Measurements from ENCODE around the gene VARS2.

VARS2 gene

GRCh38 chr6:30884521-30885480, 29.2 kb upstream of the VARS2 start:
- peak; percentile 47 for DNase-seq

GRCh38 chr6:30885481-30885998, 28.5 kb upstream of the VARS2 start:
- DNase-seq: no peak

DNA sequence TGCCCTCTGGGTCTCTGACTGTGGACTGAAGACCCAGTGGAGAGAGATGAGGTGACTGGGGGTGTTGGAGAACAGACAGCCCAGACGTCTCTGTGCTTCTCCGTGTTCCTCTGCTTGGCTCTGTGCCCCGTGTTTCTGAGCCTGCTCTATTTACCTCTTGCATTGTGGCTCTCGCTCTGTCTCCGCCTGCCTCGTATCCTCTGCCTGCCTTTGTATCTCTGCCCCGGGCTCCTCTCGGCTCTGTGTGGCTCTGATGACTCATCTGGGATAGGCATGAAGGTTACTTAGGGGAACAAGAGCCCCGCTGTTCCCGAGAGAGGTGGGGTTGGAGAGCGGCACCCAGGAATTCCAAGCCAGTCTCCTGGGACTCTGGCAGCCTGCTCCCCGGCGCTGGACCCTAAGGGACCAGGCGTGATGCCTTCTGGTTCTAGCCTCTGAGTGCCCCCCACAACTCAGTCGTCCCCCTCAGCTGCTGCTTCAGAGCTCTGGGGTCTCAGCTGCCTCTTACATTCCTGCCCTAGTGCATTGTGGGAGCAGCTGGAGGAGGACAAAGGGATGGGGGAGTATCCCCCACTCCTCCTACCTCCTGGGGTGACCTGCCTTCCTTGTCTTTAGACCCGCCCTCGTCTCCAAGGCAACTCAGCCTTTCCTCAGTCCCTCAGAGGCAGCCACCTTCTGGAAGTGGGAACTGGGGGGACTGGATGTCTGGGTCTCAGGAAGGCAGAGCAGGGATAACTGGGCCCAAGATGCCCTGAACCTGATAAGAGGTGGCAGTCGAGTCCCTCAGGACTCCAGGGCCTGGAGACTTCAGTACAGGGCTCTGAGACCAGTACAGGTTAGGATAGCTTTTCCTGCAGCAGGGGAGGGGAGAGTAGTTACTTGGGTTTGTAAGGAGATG, 27.8 kb upstream of the VARS2 start:
- DNase-seq: no peak

DNA sequence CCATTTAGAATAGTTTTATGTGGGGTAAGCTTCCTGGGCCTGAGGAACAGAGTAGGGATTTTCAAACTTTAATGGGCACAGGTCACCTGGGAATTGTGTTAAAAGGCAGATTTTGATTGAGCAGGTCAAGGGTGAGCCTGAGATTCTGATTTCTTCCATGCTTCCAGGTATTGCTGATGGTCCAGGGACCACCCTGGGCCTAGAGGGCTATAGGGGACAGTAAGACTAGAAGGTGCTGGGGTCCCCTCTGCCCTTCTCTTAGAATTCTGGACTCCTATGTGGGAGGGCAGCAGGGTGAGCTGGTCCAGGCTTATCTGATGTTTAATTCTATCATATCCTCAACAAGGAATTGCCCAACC, 27.2 kb upstream of the VARS2 start:
- no peak for DNase-seq

DNA sequence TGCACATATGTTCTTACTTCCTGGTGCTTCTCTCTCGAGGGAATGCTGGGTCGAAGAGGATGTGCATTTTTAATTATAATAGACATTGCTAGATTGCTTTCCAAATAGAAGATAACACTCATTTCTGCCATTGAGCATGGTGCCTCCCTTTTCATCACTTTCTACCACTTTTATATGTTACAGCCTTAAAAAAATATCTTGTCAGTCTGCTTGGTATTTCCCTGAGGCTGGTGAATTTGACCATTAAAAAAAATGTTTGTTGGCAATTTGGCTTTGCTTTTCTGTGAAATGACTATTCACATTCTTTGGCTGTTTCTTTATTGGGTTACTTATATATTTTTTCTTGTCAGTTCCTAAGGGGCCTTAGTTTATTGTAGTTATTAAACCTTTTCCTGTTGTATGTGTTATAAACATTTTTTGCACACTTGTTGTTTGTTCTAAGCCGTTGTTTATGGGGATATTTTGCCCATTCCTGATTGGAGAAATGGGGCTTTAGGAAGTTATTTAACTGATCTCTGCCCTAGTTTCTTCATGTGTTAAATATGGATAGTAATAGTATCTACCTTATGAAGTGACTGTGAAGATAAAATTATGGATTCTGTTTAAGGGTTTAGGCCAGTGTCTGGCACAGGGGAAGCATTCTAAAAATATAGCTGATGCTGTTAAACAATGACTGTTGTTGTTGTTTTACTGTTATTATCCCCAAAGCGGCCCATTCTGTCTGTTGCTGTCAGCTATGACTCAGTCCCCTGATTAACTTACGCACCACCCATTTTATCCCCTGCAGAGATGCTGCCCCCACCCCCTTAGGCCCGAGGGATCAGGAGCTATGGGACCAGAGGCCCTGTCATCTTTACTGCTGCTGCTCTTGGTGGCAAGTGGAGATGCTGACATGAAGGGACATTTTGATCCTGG, 25.9 kb upstream of the VARS2 start:
- DNase-seq: no peak

DNA sequence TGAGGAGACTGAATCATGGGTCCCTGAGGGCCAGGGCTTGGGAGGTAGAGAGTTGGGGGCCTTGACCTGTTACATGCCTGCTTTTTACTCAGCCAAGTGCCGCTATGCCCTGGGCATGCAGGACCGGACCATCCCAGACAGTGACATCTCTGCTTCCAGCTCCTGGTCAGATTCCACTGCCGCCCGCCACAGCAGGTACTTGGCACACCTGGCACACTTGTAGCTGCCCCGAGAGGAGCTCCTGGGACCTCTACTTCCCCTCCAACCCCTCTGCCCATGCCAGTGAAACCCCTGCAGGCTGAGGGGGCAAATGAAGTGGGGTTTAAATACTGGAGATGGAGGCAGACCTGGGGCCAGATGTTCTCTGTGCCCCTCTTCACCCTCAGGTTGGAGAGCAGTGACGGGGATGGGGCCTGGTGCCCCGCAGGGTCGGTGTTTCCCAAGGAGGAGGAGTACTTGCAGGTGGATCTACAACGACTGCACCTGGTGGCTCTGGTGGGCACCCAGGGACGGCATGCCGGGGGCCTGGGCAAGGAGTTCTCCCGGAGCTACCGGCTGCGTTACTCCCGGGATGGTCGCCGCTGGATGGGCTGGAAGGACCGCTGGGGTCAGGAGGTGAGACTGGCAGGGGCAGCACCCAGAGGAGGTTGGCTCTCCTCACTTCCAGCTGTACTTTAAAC, 25.1 kb upstream of the VARS2 start:
- DNase-seq: no peak

GRCh38 chr6:30889496-30889885, 24.5 kb upstream of the VARS2 start:
- no peak for DNase-seq

GRCh38 chr6:30889921-30890645, 24.0 kb upstream of the VARS2 start:
- DNase-seq: no peak

- no peak for DNase-seq
Observed at GRCh38 chr6:30890646-30891449, 23.2 kb upstream of the VARS2 start.

DNA sequence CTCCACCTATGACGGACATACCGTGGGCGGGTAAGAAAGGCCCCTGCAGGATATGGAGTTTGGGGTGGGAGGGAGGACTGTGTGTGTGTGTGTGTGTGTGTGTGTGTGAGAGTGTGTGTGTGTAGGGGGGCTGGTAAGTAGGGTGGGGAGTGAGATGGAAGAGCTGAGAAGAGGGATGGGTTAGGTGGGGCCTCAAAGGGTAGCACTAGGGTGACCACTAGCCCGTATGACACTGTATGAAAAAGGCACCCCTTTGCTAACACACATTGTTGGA, 22.7 kb upstream of the VARS2 start:
- no peak for DNase-seq

DNA sequence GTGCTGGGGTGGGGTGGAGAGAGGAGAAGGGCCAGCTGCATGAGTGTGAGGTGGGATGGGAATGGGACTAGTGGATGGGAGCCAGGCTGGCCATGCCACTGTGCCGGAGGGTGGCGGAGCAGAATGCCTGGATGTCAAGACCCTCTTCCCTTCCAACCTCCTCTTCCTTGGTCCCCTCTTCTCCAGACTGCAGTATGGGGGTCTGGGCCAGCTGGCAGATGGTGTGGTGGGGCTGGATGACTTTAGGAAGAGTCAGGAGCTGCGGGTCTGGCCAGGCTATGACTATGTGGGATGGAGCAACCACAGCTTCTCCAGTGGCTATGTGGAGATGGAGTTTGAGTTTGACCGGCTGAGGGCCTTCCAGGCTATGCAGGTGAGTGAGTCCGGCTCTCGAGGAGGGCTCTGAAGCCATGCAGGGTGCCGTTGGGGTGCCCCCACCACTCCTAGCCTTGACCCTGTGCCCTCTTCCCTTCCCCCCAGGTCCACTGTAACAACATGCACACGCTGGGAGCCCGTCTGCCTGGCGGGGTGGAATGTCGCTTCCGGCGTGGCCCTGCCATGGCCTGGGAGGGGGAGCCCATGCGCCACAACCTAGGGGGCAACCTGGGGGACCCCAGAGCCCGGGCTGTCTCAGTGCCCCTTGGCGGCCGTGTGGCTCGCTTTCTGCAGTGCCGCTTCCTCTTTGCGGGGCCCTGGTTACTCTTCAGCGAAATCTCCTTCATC, 22.1 kb upstream of the VARS2 start:
- DNase-seq: no peak

DNA sequence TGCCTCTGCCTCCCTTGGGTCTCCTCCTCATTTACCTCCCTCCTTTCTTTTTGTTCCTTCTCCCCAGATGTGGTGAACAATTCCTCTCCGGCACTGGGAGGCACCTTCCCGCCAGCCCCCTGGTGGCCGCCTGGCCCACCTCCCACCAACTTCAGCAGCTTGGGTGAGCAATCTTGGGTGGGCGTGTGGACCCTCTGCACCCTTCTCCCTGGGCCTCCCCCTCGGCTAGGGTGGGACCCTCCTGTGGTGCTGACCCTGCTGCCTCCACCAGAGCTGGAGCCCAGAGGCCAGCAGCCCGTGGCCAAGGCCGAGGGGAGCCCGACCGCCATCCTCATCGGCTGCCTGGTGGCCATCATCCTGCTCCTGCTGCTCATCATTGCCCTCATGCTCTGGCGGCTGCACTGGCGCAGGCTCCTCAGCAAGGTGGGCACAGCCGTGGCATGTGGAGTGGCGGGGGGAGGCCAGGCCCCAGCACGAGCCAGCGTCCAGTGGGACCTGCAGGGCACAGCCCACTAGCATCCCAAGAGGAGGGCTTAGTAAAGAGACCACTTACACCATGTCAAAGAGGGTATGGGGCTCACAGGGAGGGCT, 20.9 kb upstream of the VARS2 start:
- DNase-seq: no peak

DNA sequence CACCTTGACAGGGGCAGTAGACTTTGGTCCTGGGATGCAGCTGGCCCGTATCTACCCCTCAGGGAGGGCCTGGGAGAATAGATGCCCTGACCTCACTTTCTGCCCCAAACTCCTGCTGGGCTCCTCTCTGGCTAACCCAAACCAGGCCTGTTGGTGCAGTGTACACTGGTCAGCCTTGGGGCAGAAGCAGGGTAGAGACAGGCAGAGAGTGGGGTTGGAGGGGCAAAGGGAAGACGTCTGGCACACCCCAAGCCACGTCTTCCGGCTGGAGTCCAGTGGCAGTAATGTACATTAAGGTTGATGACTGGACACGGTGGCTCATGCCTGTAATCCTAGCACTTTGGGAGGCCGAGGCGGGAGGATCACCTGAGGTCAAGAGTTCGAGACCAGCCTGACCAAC, 20.4 kb upstream of the VARS2 start:
- no peak for DNase-seq

- DNase-seq: no peak
Observed at GRCh38 chr6:30894381-30894780, 19.7 kb upstream of the VARS2 start.

GRCh38 chr6:30894935-30895334, 19.1 kb upstream of the VARS2 start:
- DNase-seq: no peak

GRCh38 chr6:30895343-30895742, 18.7 kb upstream of the VARS2 start:
- DNase-seq: no peak

- DNase-seq: no peak
Observed at GRCh38 chr6:30896541-30896940, 17.5 kb upstream of the VARS2 start.

DNA sequence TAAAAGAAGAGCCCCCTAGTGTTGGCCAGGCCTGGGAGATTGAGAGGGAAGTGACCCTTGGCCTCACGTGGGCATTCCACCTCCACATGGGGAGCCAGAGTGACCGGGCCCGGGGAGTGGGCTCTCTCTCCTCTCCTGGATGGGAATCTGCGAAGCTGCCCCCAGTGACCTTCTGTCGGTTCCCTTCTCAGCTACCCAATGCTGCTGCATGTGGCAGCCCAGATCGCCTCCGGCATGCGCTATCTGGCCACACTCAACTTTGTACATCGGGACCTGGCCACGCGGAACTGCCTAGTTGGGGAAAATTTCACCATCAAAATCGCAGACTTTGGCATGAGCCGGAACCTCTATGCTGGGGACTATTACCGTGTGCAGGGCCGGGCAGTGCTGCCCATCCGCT, 16.2 kb upstream of the VARS2 start:
- no peak for DNase-seq

DNA sequence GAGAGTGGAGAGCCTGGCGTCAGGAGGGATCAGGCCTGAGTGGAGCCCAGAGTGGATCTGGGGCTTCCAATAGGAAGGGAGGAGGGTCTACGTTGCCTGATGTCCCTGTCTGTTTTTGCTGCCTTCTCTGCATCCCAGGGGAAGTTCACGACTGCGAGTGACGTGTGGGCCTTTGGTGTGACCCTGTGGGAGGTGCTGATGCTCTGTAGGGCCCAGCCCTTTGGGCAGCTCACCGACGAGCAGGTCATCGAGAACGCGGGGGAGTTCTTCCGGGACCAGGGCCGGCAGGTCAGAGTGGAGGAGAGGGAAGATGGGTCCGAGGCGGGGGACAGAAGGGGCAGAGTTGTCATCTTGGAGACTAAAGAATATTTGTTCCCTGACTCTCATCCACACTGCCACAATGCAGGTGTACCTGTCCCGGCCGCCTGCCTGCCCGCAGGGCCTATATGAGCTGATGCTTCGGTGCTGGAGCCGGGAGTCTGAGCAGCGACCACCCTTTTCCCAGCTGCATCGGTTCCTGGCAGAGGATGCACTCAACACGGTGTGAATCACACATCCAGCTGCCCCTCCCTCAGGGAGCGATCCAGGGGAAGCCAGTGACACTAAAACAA, 15.2 kb upstream of the VARS2 start:
- no peak for DNase-seq
